CD14-positive monocyte (primary cell): ENCODE measurements around the gene ZNF549. TPM values are rescaled to one million over a fixed set of nuclear protein-coding genes. Genes with fewer than 3 reads are reported as not detected.
"Not testable (repeated sequence)": the region's sequence is repeated elsewhere in the genome, so short reads cannot be mapped to it uniquely, and the experiment has no call there.

ENCODE experiments used
- DNase-seq, 3 donors: peaks; one replicate each; pipeline ENCODE4 v3.0.0-alpha.2; 2011 to 2022
- H2AFZ ChIP-seq: 2 replicates; pipeline ENCODE4 v1.6.0; 2012; ENCODE audit warnings: mild to moderate bottlenecking, low read depth, low read length, inconsistent platforms; ENCODE audit not compliant: insufficient read depth, poor library complexity, severe bottlenecking
- H3K27ac ChIP-seq, 2 donors: 1 replicate in 1 of 2; 2 replicates in 1 of 2; pipeline ENCODE4 v1.5.1; 2012 to 2013; ENCODE audit warnings: low read length in 2 of 2, control low read depth in 1 of 2, inconsistent platforms in 1 of 2, low read depth in 1 of 2, mild to moderate bottlenecking in 1 of 2
- H3K27me3 ChIP-seq, 2 donors: one replicate each; pipeline versions ENCODE4 v1.6.0 to v1.6.1; 2011 to 2013; ENCODE audit warnings: low read length in 2 of 2; ENCODE audit not compliant: control insufficient read depth in 2 of 2, insufficient read depth in 2 of 2
- H3K36me3 ChIP-seq, 2 donors: replicated peaks in 1 of 2; 1 replicate in 1 of 2; 2 replicates in 1 of 2; pipeline versions ENCODE4 v1.5.1 to v1.6.1; 2012 to 2013; ENCODE audit warnings: low read length in 2 of 2, control low read depth in 1 of 2, inconsistent platforms in 1 of 2, mild to moderate bottlenecking in 1 of 2; ENCODE audit not compliant: insufficient read depth in 2 of 2, control insufficient read depth in 1 of 2
- H3K4me1 ChIP-seq, 2 donors: 1 replicate in 1 of 2; 2 replicates in 1 of 2; pipeline versions ENCODE4 v1.5.1 to v1.6.1; 2012 to 2013; ENCODE audit warnings: low read length in 2 of 2, control low read depth in 1 of 2, inconsistent platforms in 1 of 2, mild to moderate bottlenecking in 1 of 2, moderate library complexity in 1 of 2; ENCODE audit not compliant: insufficient read depth in 2 of 2, control insufficient read depth in 1 of 2
- H3K4me2 ChIP-seq: replicated peaks from 2 replicates; pipeline ENCODE3; 2012; ENCODE audit warnings: low read length, moderate library complexity, mild to moderate bottlenecking; ENCODE audit not compliant: poor library complexity, severe bottlenecking; ENCODE audit errors: extremely low read depth
- H3K4me3 ChIP-seq, 3 experiments: fragments of 200-600 bp in 1 of 3; sonication (generic) in 1 of 3; replicated peaks in 1 of 3; 1 replicate in 2 of 3; 2 replicates in 1 of 3; pipeline ENCODE4 v1.5.1; 2011 to 2013; ENCODE audit warnings: low read length in 3 of 3, mild to moderate bottlenecking in 3 of 3, control low read depth in 2 of 3, low read depth in 2 of 3, inconsistent platforms in 1 of 3, moderate library complexity in 1 of 3
- H3K79me2 ChIP-seq: 2 replicates; pipeline ENCODE4 v1.6.0; 2012; ENCODE audit warnings: mild to moderate bottlenecking, control low read depth, inconsistent platforms, low read length, moderate library complexity; ENCODE audit not compliant: insufficient read depth
- H3K9ac ChIP-seq: 2 replicates; pipeline ENCODE4 v1.6.0; 2017; ENCODE audit warnings: low read length, mild to moderate bottlenecking; ENCODE audit not compliant: insufficient read depth, poor library complexity, severe bottlenecking
- H3K9me3 ChIP-seq, 2 donors: replicated peaks in 1 of 2; 1 replicate in 1 of 2; 2 replicates in 1 of 2; pipeline versions ENCODE4 v1.5.1 to v1.6.1; 2012 to 2013; ENCODE audit warnings: low read length in 2 of 2, control low read depth in 1 of 2; ENCODE audit not compliant: control insufficient read depth in 1 of 2, insufficient read depth in 1 of 2
- H4K20me1 ChIP-seq: 2 replicates; pipeline ENCODE4 v1.6.0; 2012; ENCODE audit warnings: mild to moderate bottlenecking, low read length, control low read depth, moderate library complexity; ENCODE audit not compliant: insufficient read depth
- H3K27ac Mint-ChIP-seq, 7 donors: one replicate each; pipeline ENCODE4 v1.8.0; 2020; ENCODE audit warnings: mild to moderate bottlenecking in 7 of 7, mixed read lengths in 7 of 7, moderate library complexity in 6 of 7, inconsistent platforms in 2 of 7
- H3K27me3 Mint-ChIP-seq, 3 donors: one replicate each; pipeline ENCODE4 v1.8.0; 2021 to 2022; ENCODE audit warnings: low read depth in 3 of 3, mild to moderate bottlenecking in 3 of 3, mixed read lengths in 3 of 3, moderate library complexity in 3 of 3, inconsistent platforms in 1 of 3
- H3K36me3 Mint-ChIP-seq, 2 donors: one replicate each; pipeline ENCODE4 v1.8.0; 2020; ENCODE audit warnings: mixed read lengths in 2 of 2, inconsistent platforms in 1 of 2, mild to moderate bottlenecking in 1 of 2
- H3K4me1 Mint-ChIP-seq: one replicate; pipeline ENCODE4 v1.8.0; 2020; ENCODE audit warnings: mild to moderate bottlenecking, mixed read lengths
- H3K4me3 Mint-ChIP-seq, 2 donors: one replicate each; pipeline ENCODE4 v1.8.0; 2020; ENCODE audit warnings: mild to moderate bottlenecking in 2 of 2, mixed read lengths in 2 of 2, moderate library complexity in 1 of 2
- H3K9me3 Mint-ChIP-seq, 7 donors: one replicate each; pipeline ENCODE4 v1.8.0; 2020 to 2022; ENCODE audit warnings: mixed read lengths in 7 of 7, mild to moderate bottlenecking in 6 of 7, moderate library complexity in 6 of 7, inconsistent platforms in 2 of 7
- CTCF ChIP-seq: fragments of 200-600 bp; IDR thresholded peaks from one replicate; pipeline ENCODE4 v1.8.0; 2022; ENCODE audit warnings: antibody characterized with exemption, mild to moderate bottlenecking
- WGBS: methylation state at CpG from one replicate; pipeline ENCODE4 v1.1.5; 2013; ENCODE audit warnings: missing lambda C conversion rate; ENCODE audit not compliant: insufficient coverage; 5-methylcytosine and 5-hydroxymethylcytosine counted together
- intact Hi-C, 2 donors: fragments of 100-400 bp; cut with micrococcal nuclease; formaldehyde crosslinking; loops; one replicate each; pipeline versions ENCODE4 v1.15.0 to v1.15.1; 2023
- polyA plus RNA-seq, 3 donors: library from polyadenylated mRNA; depleted of rRNA in 1 of 3; unstranded in 2 of 3; stranded (reverse) in 1 of 3; fragments of 300-500 nt in 2 of 3; fragments of >200 nt in 1 of 3; fragmentation: Illumina TruSeq in 2 of 3; gene quantifications; 1 replicate in 2 of 3; 2 replicates in 1 of 3; pipeline ENCODE4 v1.2.3, GENCODE V29; 2012 to 2021

Gene ZNF549
- polyA plus RNA-seq, 3 donors: 0.54 to 1.5 (median 0.74) TPM

DNA sequence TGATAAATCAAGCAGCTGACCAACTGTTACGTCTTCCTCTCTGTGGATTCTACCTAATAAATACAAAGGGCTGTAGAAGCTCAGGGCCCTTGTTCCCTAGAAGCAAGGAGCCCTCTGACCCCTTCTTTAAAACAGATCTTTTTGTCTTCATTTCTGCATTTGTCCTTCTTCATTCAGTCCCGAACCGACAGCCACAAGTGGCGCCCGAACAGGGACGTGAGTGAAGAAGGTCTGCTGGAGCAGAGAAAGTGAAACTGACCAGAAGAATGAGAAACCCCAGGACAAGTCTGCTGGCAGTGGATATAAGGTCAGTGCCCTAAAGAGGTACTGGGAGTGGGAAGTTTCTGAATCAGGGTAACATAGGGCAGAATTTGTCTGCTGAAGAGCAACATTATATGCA, 14.3 kb upstream of the ZNF549 start:
- H3K36me3 Mint-ChIP-seq: peaks cover 15 to 26% of the 10 kb centered on the region in 2 donors
- H4K20me1 ChIP-seq: no peaks in the 10 kb centered on the region
- WGBS: 100% methylated on average over 5 of the region's 6 CpGs
- peaks cover 0 to 34% of the 10 kb centered on the region in 2 donors for H3K36me3 ChIP-seq
- no peak overlapping the region for H3K27ac ChIP-seq
- peaks cover 47 to 96% of the 10 kb centered on the region in 2 donors for H3K9me3 ChIP-seq
- H3K4me3 Mint-ChIP-seq: no peak overlapping the region
- H3K4me1 ChIP-seq: no peaks in the 10 kb centered on the region
- H3K79me2 ChIP-seq: no peaks in the 10 kb centered on the region
- H3K9me3 Mint-ChIP-seq: peaks cover 37 to 88% (median 80%) of the 10 kb centered on the region in 7 donors
- H2AFZ ChIP-seq: no peak overlapping the region
- intact Hi-C loops: no loop called here
- H3K27ac Mint-ChIP-seq: no peak overlapping the region
- H3K27me3 ChIP-seq: no peaks in the 10 kb centered on the region
- no peak for DNase-seq
- no peak overlapping the region for H3K4me2 ChIP-seq
- H3K4me1 Mint-ChIP-seq: no peaks in the 10 kb centered on the region
- no peak for TF ChIP-seq CTCF
- no peak overlapping the region for H3K9ac ChIP-seq
- no peaks in the 10 kb centered on the region for H3K27me3 Mint-ChIP-seq
- peak overlapping the region in 1 of 3 experiments; percentile 34 for H3K4me3 ChIP-seq

GRCh38 chr19:57515255-57515654, 11.9 kb upstream of the ZNF549 start:
- Histone ChIP-seq H3K4me3 (no peak overlapping the region), H4K20me1 (no peaks in the 10 kb centered on the region), H3K4me2 (no peak overlapping the region), H3K36me3 (peaks cover 0 to 34% of the 10 kb centered on the region in 2 donors), H3K79me2 (no peaks in the 10 kb centered on the region), H3K9me3 (peaks cover 55 to 80% of the 10 kb centered on the region in 2 donors), H3K4me1 (no peaks in the 10 kb centered on the region), H3K9ac (no peak overlapping the region), H3K27ac (no peak overlapping the region), H2AFZ (no peak overlapping the region), H3K27me3 (no peaks in the 10 kb centered on the region)
- H3K36me3 Mint-ChIP-seq: peaks cover 4 to 19% of the 10 kb centered on the region in 2 donors
- DNase-seq: no peak
- H3K4me1 Mint-ChIP-seq: no peaks in the 10 kb centered on the region
- H3K27ac Mint-ChIP-seq: no peak overlapping the region
- intact Hi-C loops: no loop called here
- TF ChIP-seq CTCF: no peak
- no peak overlapping the region for H3K4me3 Mint-ChIP-seq
- H3K27me3 Mint-ChIP-seq: no peaks in the 10 kb centered on the region
- WGBS: 78% methylated on average over 5 of the region's 5 CpGs
- H3K9me3 Mint-ChIP-seq: peaks cover 34 to 85% (median 74%) of the 10 kb centered on the region in 7 donors

DNA sequence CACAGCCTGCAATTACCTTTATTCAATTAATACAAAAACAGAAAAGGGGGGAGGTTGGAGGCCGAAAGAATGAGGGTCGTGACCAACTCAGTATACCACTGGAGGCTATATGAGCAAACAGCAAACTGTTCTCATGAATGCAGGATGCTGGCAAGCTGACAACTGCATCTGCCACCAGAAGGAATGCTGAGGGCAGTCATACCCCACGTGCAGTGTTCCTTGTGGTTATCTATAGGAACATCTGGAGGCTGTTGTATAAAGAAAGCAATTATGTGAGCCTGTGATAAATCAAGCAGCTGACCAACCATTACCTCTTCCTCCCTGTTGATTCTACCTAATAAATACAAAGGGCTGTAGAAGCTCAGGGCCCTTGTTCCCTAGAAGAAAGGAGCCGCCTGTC, 9.1 kb upstream of the ZNF549 start:
- H3K9me3 ChIP-seq: peaks cover 53 to 68% of the 10 kb centered on the region in 2 donors
- H2AFZ ChIP-seq, H3K27ac Mint-ChIP-seq, H4K20me1 ChIP-seq, H3K27me3 Mint-ChIP-seq, H3K27ac ChIP-seq, H3K4me3 Mint-ChIP-seq, H3K4me3 ChIP-seq, H3K4me1 Mint-ChIP-seq, H3K4me1 ChIP-seq, H3K27me3 ChIP-seq, H3K9ac ChIP-seq, H3K79me2 ChIP-seq, H3K4me2 ChIP-seq, intact Hi-C loops, DNase-seq: not testable (repeated sequence)
- Mint-ChIP-seq H3K36me3 (peaks cover 4 to 19% of the 10 kb centered on the region in 2 donors), H3K9me3 (peaks cover 29 to 84% (median 74%) of the 10 kb centered on the region in 7 donors)
- no CpG with 5 or more reads among the region's 4 CpGs for WGBS
- H3K36me3 ChIP-seq: peaks cover 0 to 30% of the 10 kb centered on the region in 2 donors
